Transverse colon (tissue), 4 donors: ENCODE results near the gene PDHB. TPM values are rescaled to one million over a fixed set of nuclear protein-coding genes. Genes with fewer than 3 reads are reported as not detected.

Source experiments
- DNase-seq: peaks from one replicate; pipeline ENCODE4 v3.0.0-alpha.2; 2019
- H3K27ac ChIP-seq, 4 donors: fragments of 200-600 bp; sonication (generic); 2 replicates each; pipeline ENCODE4 v1.5.1; 2016 to 2018; ENCODE audit warnings: inconsistent platforms in 4 of 4
- H3K27me3 ChIP-seq: fragments of 200-600 bp; sonication (generic); 2 replicates; pipeline ENCODE4 v1.5.1; 2017; ENCODE audit warnings: inconsistent platforms
- H3K36me3 ChIP-seq, 4 donors: fragments of 200-600 bp; sonication (generic); 2 replicates each; pipeline ENCODE4 v1.5.1; 2017 to 2019; ENCODE audit warnings: inconsistent platforms in 4 of 4
- H3K4me1 ChIP-seq, 4 donors: fragments of 200-600 bp; sonication (generic); 2 replicates each; pipeline ENCODE4 v1.5.1; 2017 to 2020; ENCODE audit warnings: inconsistent platforms in 4 of 4
- H3K4me3 ChIP-seq, 4 donors: fragments of 200-600 bp; sonication (generic); 1 replicate in 1 of 4; 2 replicates in 3 of 4; pipeline versions ENCODE4 v1.5.1 to v1.6.1; 2017 to 2019; ENCODE audit warnings: inconsistent platforms in 4 of 4
- H3K9me3 ChIP-seq, 2 donors: fragments of 200-600 bp; sonication (generic); 2 replicates each; pipeline ENCODE4 v1.5.1; 2017 to 2019; ENCODE audit warnings: inconsistent platforms in 2 of 2
- CTCF ChIP-seq, 5 experiments: fragments of 200-600 bp in 3 of 5; fragments of 450-650 bp in 2 of 5; sonication (generic) in 3 of 5; IDR thresholded peaks; 1 replicate in 2 of 5; 2 replicates in 3 of 5; pipeline ENCODE4 v1.5.1; 2016 to 2017; ENCODE audit warnings: antibody characterized with exemption in 5 of 5, inconsistent platforms in 3 of 5, mild to moderate bottlenecking in 2 of 5, moderate library complexity in 1 of 5
- EP300 ChIP-seq: sonication (generic); formaldehyde crosslinking; IDR thresholded peaks from one replicate; pipeline ENCODE4 v1.6.1; 2017; ENCODE audit warnings: antibody characterized with exemption, low read depth
- POLR2A ChIP-seq: fragments of 450-650 bp; IDR thresholded peaks from one replicate; pipeline ENCODE4 v1.6.1; 2016; ENCODE audit warnings: antibody characterized with exemption, mild to moderate bottlenecking, moderate library complexity
- POLR2AphosphoS5 ChIP-seq, 3 donors: sonication (generic); formaldehyde crosslinking; IDR thresholded peaks; one replicate each; pipeline ENCODE4 v1.6.1; 2016; ENCODE audit warnings: antibody characterized with exemption in 3 of 3
- WGBS, 2 donors: methylation state at CpG; one replicate each; pipeline ENCODE4 v1.1.5; 2018; ENCODE audit warnings: low coverage in 1 of 2; 5-methylcytosine and 5-hydroxymethylcytosine counted together
- in situ Hi-C, 4 donors: fragments of 200-750 bp; cut with MboI; loops; one replicate each; pipeline versions ENCODE4 v1.15.0 to v1.15.1; 2017; ENCODE audit warnings: low sequenced_read_pairs in 3 of 4, low pct_ligation_motif_present in 1 of 4, low pct_unique_long_range_greater_than_20kb in 1 of 4
- intact Hi-C: fragments of 100-400 bp; cut with DNase I; formaldehyde crosslinking; loops from one replicate; pipeline ENCODE4 v1.15.1; 2023; ENCODE audit warnings: low total_unique reads
- total RNA-seq, 4 donors: library from RNA; depleted of rRNA; stranded (reverse); fragments of >200 nt; gene quantifications; one replicate each; pipeline ENCODE4 v1.1.0, GENCODE V29; 2016

PDHB gene
- total RNA-seq, 4 donors from 2014 or later, result 22.7 to 99.7 (median 73.7) TPM

- H3K27me3 ChIP-seq, result no peaks in the 10 kb centered on the region
- DNase-seq, result no peak
- no peak overlapping the region for H3K27ac ChIP-seq
- in situ Hi-C loops, result no loop called here
- H3K4me1 ChIP-seq, result peaks cover 0 to 4% (median 1%) of the 10 kb centered on the region in 4 donors
- no peak for TF ChIP-seq POLR2AphosphoS5 (IDR thresholded peaks at IDR 0.05)
- intact Hi-C loops, result loop anchor here (1.0 kb wide), 1 partner anchor 92 kb away; no protein-coding TSS in a partner anchor
- 84% methylated on average over 4 to 9 of the region's 9 CpGs for WGBS, 2 donors
- H3K4me3 ChIP-seq, result no peak overlapping the region
- no peaks in the 10 kb centered on the region for H3K9me3 ChIP-seq
- H3K36me3 ChIP-seq, result peaks cover 0 to 21% (median 7%) of the 10 kb centered on the region in 4 donors
These were observed 34.8 kb downstream of the PDHB start for GRCh38 chr3:58398669-58399333.

- Histone ChIP-seq H3K4me3 (no peak overlapping the region), H3K27me3 (no peaks in the 10 kb centered on the region), H3K4me1 (peaks cover 0 to 6% (median 2%) of the 10 kb centered on the region in 4 donors), H3K27ac (no peak overlapping the region), H3K36me3 (peaks cover 0 to 21% (median 9%) of the 10 kb centered on the region in 4 donors), H3K9me3 (no peaks in the 10 kb centered on the region)
- no peak for DNase-seq
- intact Hi-C loops (no loop called here), in situ Hi-C loops (no loop called here)
- no peak for TF ChIP-seq POLR2A
- no peak for TF ChIP-seq CTCF (IDR thresholded peaks at IDR 0.05)
These were observed 39.3 kb downstream of the PDHB start for GRCh38 chr3:58394339-58394738.

- TF ChIP-seq POLR2A (no peak), CTCF (IDR thresholded peaks at IDR 0.05) (no peak), POLR2AphosphoS5 (IDR thresholded peaks at IDR 0.05) (no peak), EP300 (no peak)
- peaks cover 0 to 11% (median 4%) of the 10 kb centered on the region in 4 donors for H3K36me3 ChIP-seq
- in situ Hi-C loops (no loop called here), intact Hi-C loops (no loop called here)
- peak overlapping the region; percentile 3 to 56 (median 38) for H3K27ac ChIP-seq
- DNase-seq, result no peak
- no peak overlapping the region for H3K4me3 ChIP-seq
- no peaks in the 10 kb centered on the region for H3K27me3 ChIP-seq
- H3K4me1 ChIP-seq, result peaks cover 7 to 23% (median 13%) of the 10 kb centered on the region in 4 donors
- no peaks in the 10 kb centered on the region for H3K9me3 ChIP-seq
- WGBS, 2 donors, result 50 to 68% methylated on average over 3 of the region's 3 CpGs
These were observed 41.5 kb downstream of the PDHB start for GRCh38 chr3:58392181-58392580.

- intact Hi-C loops (no loop called here), in situ Hi-C loops (no loop called here)
- Histone ChIP-seq H3K4me3 (no peak overlapping the region), H3K27ac (peak overlapping the region; percentile 3 to 56 (median 42)), H3K27me3 (no peaks in the 10 kb centered on the region), H3K4me1 (peaks cover 14 to 31% (median 19%) of the 10 kb centered on the region in 4 donors), H3K9me3 (no peaks in the 10 kb centered on the region), H3K36me3 (peaks cover 0 to 4% (median 2%) of the 10 kb centered on the region in 4 donors)
- 63 to 69% methylated on average over 3 of the region's 3 CpGs for WGBS, 2 donors
- no peak for TF ChIP-seq POLR2AphosphoS5 (IDR thresholded peaks at IDR 0.05)
- no peak for TF ChIP-seq CTCF (IDR thresholded peaks at IDR 0.05)
- TF ChIP-seq POLR2A, result no peak
- no peak for TF ChIP-seq EP300
- DNase-seq, result no peak
These were observed 42.3 kb downstream of the PDHB start for GRCh38 chr3:58391156-58391865.
